ENCODE data around the gene LMLN.
"Not testable (repeated sequence)": the region's sequence is repeated elsewhere in the genome, so short reads cannot be mapped to it uniquely, and the experiment has no call there.

The LMLN gene

GRCh38 chr3:198062068-198062465 lies 102.0 kb downstream of the LMLN start:
- Mint-ChIP-seq H3K36me3 (ENCODE audit: low read depth) (no peaks in the 10 kb centered on the region), H3K27ac (no peak overlapping the region), H3K9me3 (no peaks in the 10 kb centered on the region), H3K27me3 (peaks cover 4% of the 10 kb centered on the region), H3K4me1 (ENCODE audit: low read depth) (peaks cover 1% of the 10 kb centered on the region), H3K4me3 (no peak overlapping the region)
- intact Hi-C loops (cut with micrococcal nuclease): loop anchor here (10.0 kb wide), 1 partner anchor 67 kb away; no protein-coding TSS in a partner anchor

- Mint-ChIP-seq H3K4me1 (ENCODE audit: low read depth) (peaks cover 5% of the 10 kb centered on the region), H3K27ac (no peak overlapping the region), H3K4me3 (no peak overlapping the region), H3K27me3 (peaks cover 4% of the 10 kb centered on the region), H3K36me3 (ENCODE audit: low read depth) (no peaks in the 10 kb centered on the region), H3K9me3 (no peaks in the 10 kb centered on the region)
- intact Hi-C loops (cut with micrococcal nuclease): loop anchor here (10.0 kb wide), 1 partner anchor 70 kb away; no protein-coding TSS in a partner anchor
Observed at GRCh38 chr3:198064420-198064819, 104.4 kb downstream of the LMLN start.

GRCh38 chr3:198065897-198066296 lies 105.9 kb downstream of the LMLN start:
- intact Hi-C loops (cut with micrococcal nuclease): loop anchor here (10.0 kb wide), 1 partner anchor 71 kb away; no protein-coding TSS in a partner anchor
- peaks cover 6% of the 10 kb centered on the region for H3K27me3 Mint-ChIP-seq

GRCh38 chr3:198067416-198067815 lies 107.4 kb downstream of the LMLN start:
- H3K27ac Mint-ChIP-seq: peak overlapping the region; percentile 27
- intact Hi-C loops (cut with micrococcal nuclease): loop anchor here (10.0 kb wide), 1 partner anchor 73 kb away; no protein-coding TSS in a partner anchor
- peaks cover 11% of the 10 kb centered on the region for H3K27me3 Mint-ChIP-seq
- H3K9me3 Mint-ChIP-seq: no peaks in the 10 kb centered on the region
- H3K4me3 Mint-ChIP-seq: no peak overlapping the region
- peaks cover 14% of the 10 kb centered on the region for H3K4me1 Mint-ChIP-seq (ENCODE audit: low read depth)
- no peaks in the 10 kb centered on the region for H3K36me3 Mint-ChIP-seq (ENCODE audit: low read depth)

More at GRCh38 chr3:198065897-198066296, 105.9 kb downstream of the LMLN start:
- Mint-ChIP-seq H3K9me3 (no peaks in the 10 kb centered on the region), H3K36me3 (ENCODE audit: low read depth) (no peaks in the 10 kb centered on the region), H3K27ac (no peak overlapping the region), H3K4me1 (ENCODE audit: low read depth) (peaks cover 5% of the 10 kb centered on the region), H3K4me3 (no peak overlapping the region)

GRCh38 chr3:198070871-198071270 lies 110.9 kb downstream of the LMLN start:
- H3K4me3 Mint-ChIP-seq: no peak overlapping the region
- peaks cover 23% of the 10 kb centered on the region for H3K27me3 Mint-ChIP-seq
- no peaks in the 10 kb centered on the region for H3K36me3 Mint-ChIP-seq (ENCODE audit: low read depth)
- H3K4me1 Mint-ChIP-seq (ENCODE audit: low read depth): peaks cover 14% of the 10 kb centered on the region
- H3K9me3 Mint-ChIP-seq: no peaks in the 10 kb centered on the region
- no peak overlapping the region for H3K27ac Mint-ChIP-seq
- intact Hi-C loops (cut with micrococcal nuclease): no loop called here

- Mint-ChIP-seq H3K4me1 (ENCODE audit: low read depth) (peaks cover 14% of the 10 kb centered on the region), H3K27me3 (peaks cover 30% of the 10 kb centered on the region), H3K9me3 (no peaks in the 10 kb centered on the region), H3K36me3 (ENCODE audit: low read depth) (no peaks in the 10 kb centered on the region), H3K27ac (no peak overlapping the region), H3K4me3 (no peak overlapping the region)
- intact Hi-C loops (cut with micrococcal nuclease): no loop called here
Observed at GRCh38 chr3:198071602-198072287, 111.7 kb downstream of the LMLN start.

DNA sequence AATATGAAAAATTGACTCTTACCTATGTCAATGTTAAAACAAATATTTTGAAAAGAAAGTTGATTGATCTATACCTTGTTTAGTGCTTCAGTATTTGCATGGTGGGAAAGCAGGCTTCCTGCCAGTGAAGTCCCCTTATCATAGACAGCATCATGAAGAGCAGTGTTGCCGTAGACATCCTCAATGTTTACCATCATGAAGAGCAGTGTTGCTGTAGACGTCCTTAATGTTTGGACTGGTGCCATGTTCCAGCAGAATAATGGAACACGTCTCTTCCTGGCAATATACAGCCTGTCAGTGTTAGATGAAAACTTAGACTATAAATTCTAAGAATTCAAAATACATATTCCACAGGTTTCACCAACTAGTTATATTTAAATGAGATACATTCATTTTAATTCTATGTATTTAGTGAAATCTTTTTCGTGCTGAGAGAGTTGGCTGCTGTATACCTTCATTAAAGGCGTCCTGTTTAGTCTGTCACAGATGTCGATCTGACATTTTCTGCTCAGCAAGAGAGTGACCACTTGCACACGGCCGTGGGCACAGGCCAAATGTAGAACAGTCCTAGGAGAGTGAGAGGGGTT lies 116.8 kb downstream of the LMLN start:
- Mint-ChIP-seq H3K9me3 (no peaks in the 10 kb centered on the region), H3K27me3 (peaks cover 56% of the 10 kb centered on the region), H3K27ac (no peak overlapping the region), H3K36me3 (ENCODE audit: low read depth) (no peaks in the 10 kb centered on the region), H3K4me3 (no peak overlapping the region), H3K4me1 (ENCODE audit: low read depth) (peaks cover 5% of the 10 kb centered on the region)
- intact Hi-C loops (cut with micrococcal nuclease): no loop called here

DNA sequence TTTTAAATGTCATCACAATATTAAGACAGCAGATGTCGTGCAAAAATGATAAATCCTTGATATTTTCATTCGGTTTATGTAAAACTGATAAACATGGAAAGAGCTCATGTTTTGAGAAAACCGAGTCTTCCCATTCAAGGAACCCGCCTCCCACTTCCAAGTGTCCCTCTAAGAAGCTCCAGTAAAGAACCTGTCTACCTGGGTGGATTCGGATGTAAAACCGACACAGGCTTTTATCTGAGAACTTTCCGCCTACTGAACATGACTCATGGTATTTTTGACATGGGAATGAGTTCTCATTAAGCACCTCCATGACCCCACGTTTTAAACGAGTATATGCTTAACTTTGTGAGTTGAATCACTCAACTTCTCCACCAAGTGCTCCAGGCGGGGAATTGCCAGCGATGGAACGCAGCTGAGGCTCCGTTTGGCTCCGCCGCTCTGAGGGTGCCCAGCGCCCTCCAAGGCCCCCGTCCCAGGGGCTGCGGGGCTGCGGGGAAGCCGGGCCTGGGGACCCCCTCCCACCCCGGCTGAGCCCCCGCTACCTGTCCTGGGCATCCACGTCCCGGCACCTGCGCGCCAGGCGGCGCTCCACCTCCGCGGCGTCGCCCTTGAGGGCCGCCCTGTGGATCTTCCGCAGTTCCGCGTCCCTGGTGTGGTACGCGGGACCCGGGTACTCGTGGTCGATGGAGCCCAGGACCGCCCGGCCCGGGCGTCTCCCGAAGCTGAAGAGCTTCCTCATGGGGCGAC lies 119.9 kb downstream of the LMLN start:
- peaks cover 65% of the 10 kb centered on the region for H3K27me3 Mint-ChIP-seq
- no peaks in the 10 kb centered on the region for H3K9me3 Mint-ChIP-seq
- intact Hi-C loops (cut with micrococcal nuclease): loop anchor here (10.0 kb wide), 2 partner anchors 115 to 175 kb away; partner anchors contain the start of gene LMLN
- no peaks in the 10 kb centered on the region for H3K36me3 Mint-ChIP-seq (ENCODE audit: low read depth)
- H3K4me1 Mint-ChIP-seq (ENCODE audit: low read depth): no peaks in the 10 kb centered on the region
- peak overlapping the region; percentile 65 for H3K27ac Mint-ChIP-seq
- H3K4me3 Mint-ChIP-seq: peak overlapping the region; percentile 77

- Mint-ChIP-seq H3K4me3 (peak overlapping the region; percentile 77), H3K27me3 (peaks cover 66% of the 10 kb centered on the region), H3K27ac (peak overlapping the region; percentile 65), H3K36me3 (ENCODE audit: low read depth) (no peaks in the 10 kb centered on the region), H3K9me3 (no peaks in the 10 kb centered on the region), H3K4me1 (ENCODE audit: low read depth) (no peaks in the 10 kb centered on the region)
- intact Hi-C loops (cut with micrococcal nuclease): loop anchor here (10.0 kb wide), 2 partner anchors 116 to 176 kb away; partner anchors contain the start of gene LMLN
Observed at GRCh38 chr3:198080521-198081384, 120.7 kb downstream of the LMLN start.

DNA sequence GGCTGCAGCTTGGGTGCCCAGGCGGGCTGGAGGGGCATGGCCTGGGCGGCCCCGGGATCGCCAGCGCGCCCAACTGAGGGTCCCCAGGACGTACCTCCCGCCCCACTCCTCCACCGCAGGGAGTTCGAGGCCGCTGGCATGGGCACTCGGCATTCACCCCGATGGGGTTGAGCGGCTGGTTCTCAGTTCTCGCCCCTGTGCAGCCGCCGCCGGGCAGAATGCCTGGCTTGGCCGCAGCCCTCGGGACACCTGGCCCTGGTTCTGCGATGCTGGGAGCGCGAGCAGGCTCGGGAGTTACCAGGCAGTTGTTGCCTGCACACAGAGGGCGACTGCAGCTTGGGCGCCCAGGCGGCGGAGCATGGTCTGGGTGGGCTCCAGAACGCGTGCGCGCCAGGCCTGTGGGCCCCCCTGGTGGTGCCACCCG lies 121.4 kb downstream of the LMLN start:
- intact Hi-C loops (cut with micrococcal nuclease): loop anchor here (10.0 kb wide), 2 partner anchors 117 to 177 kb away; partner anchors contain the start of gene LMLN
- Mint-ChIP-seq H3K9me3 (no peaks in the 10 kb centered on the region), H3K4me1 (ENCODE audit: low read depth) (no peaks in the 10 kb centered on the region), H3K27me3 (peaks cover 63% of the 10 kb centered on the region), H3K4me3 (no peak overlapping the region), H3K27ac (no peak overlapping the region), H3K36me3 (ENCODE audit: low read depth) (no peaks in the 10 kb centered on the region)

DNA sequence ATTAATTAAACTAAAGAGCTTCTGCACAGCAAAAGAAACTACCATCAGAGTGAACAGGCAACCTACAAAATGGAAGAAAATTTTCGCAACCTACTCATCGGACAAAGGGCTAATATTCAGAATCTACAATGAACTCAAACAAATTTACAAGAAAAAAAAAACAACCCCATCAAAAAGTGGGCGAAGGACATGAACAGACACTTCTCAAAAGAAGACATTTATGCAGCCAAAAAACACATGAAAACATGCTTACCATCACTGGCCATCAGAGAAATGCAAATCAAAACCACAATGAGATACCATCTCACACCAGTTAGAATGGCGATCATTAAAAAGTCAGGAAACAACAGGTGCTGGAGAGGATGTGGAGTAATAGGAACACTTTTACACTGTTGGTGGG lies 122.2 kb downstream of the LMLN start:
- H3K27me3 Mint-ChIP-seq: peaks cover 64% of the 10 kb centered on the region

DNA sequence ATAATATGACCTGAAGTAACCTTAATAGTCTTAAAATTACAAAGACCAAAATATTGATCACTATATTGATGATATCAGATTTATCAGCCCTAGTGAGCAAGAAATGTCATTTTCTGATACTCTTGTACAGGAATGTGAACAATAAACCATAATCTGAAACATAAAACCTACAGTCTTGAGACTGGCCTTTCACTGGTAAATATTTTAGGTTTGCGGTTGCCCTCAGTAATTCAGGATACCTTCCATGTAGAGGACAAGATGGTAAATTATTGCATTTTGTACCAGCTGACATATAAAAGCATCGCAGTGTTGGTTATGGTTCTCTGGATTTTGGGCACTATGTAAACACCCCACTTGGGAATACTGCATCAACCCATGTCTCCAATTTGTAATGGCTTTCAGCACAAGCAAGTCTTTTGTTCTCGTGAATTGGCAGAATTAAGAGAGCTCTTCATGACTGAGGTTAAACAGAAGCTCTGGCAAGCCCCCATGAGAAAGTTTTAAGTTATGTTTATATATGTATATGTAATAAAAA lies 128.5 kb downstream of the LMLN start:
- intact Hi-C loops (cut with micrococcal nuclease): loop anchor here (10.0 kb wide), 2 partner anchors 124 to 184 kb away; partner anchors contain the start of gene LMLN
- Mint-ChIP-seq H3K36me3 (ENCODE audit: low read depth) (no peaks in the 10 kb centered on the region), H3K27me3 (peaks cover 59% of the 10 kb centered on the region), H3K4me1 (ENCODE audit: low read depth) (no peaks in the 10 kb centered on the region), H3K27ac (no peak overlapping the region), H3K9me3 (no peaks in the 10 kb centered on the region), H3K4me3 (no peak overlapping the region)

More for the DNA sequence above, 122.2 kb downstream of the LMLN start:
- H3K4me3 Mint-ChIP-seq; H3K36me3 Mint-ChIP-seq (ENCODE audit: low read depth); H3K9me3 Mint-ChIP-seq; H3K27ac Mint-ChIP-seq; H3K4me1 Mint-ChIP-seq (ENCODE audit: low read depth): not testable (repeated sequence)
- intact Hi-C loops (cut with micrococcal nuclease): loop anchor here (10.0 kb wide), 2 partner anchors 117 to 177 kb away; partner anchors contain the start of gene LMLN

GRCh38 chr3:198090795-198091332 lies 130.8 kb downstream of the LMLN start:
- H3K27ac Mint-ChIP-seq: no peak overlapping the region
- H3K4me3 Mint-ChIP-seq: no peak overlapping the region
- H3K9me3 Mint-ChIP-seq: no peaks in the 10 kb centered on the region
- H3K36me3 Mint-ChIP-seq (ENCODE audit: low read depth): no peaks in the 10 kb centered on the region
- intact Hi-C loops (cut with micrococcal nuclease): no loop called here
- no peaks in the 10 kb centered on the region for H3K4me1 Mint-ChIP-seq (ENCODE audit: low read depth)
- H3K27me3 Mint-ChIP-seq: peaks cover 58% of the 10 kb centered on the region
